HepG2 (cell line): ENCODE results near the gene SCYL1. TPM values are rescaled to one million over a fixed set of nuclear protein-coding genes. Genes with fewer than 3 reads are reported as not detected.

Source experiments
- CBX2 ChIP-seq, 2 experiments: fragments of 200-600 bp in 1 of 2; sonication (generic); formaldehyde crosslinking in 1 of 2; IDR thresholded peaks; 2 replicates each; pipeline versions ENCODE4 v1.7.0 to v1.8.1; 2018 to 2022; ENCODE audit warnings: low read depth in 2 of 2, low read length in 1 of 2, mild to moderate bottlenecking in 1 of 2, missing genetic modification reagents in 1 of 2
- DR1 ChIP-seq: sonication (generic); formaldehyde crosslinking; IDR thresholded peaks from 2 replicates; pipeline ENCODE4 v1.8.0; 2021; ENCODE audit warnings: mild to moderate bottlenecking, missing genetic modification reagents, inconsistent platforms
- ERF ChIP-seq: IDR thresholded peaks from 2 replicates; pipeline ENCODE4 v1.6.1; 2018; ENCODE audit warnings: missing biosample characterization, missing genetic modification reagents
- GATAD1 ChIP-seq: IDR thresholded peaks from 2 replicates; pipeline ENCODE4 v1.6.1; 2016; ENCODE audit warnings: missing genetic modification reagents, missing compliant biosample characterization
- HNF4A ChIP-seq: sonication (generic); formaldehyde crosslinking; IDR thresholded peaks from 2 replicates; pipeline ENCODE4 v1.4.0; 2020; ENCODE audit warnings: missing genetic modification reagents
- JUN ChIP-seq: sonication (generic); formaldehyde crosslinking; IDR thresholded peaks from 2 replicates; pipeline ENCODE4 v1.4.0; 2020; ENCODE audit warnings: mild to moderate bottlenecking, missing genetic modification reagents
- KDM5B ChIP-seq: sonication (generic); formaldehyde crosslinking; IDR thresholded peaks from 2 replicates; pipeline ENCODE4 v1.4.0; 2020; ENCODE audit warnings: missing genetic modification reagents, mild to moderate bottlenecking, borderline replicate concordance
- MED13 ChIP-seq: sonication (generic); formaldehyde crosslinking; IDR thresholded peaks from 2 replicates; pipeline ENCODE4 v1.5.0; 2020; ENCODE audit warnings: missing genetic modification reagents
- MTF1 ChIP-seq: sonication (generic); formaldehyde crosslinking; IDR thresholded peaks from 2 replicates; pipeline ENCODE4 v1.5.0; 2020; ENCODE audit warnings: missing genetic modification reagents
- MXD4 ChIP-seq: IDR thresholded peaks from 2 replicates; pipeline ENCODE4 v1.6.1; 2016; ENCODE audit warnings: mild to moderate bottlenecking, missing biosample characterization, missing genetic modification reagents
- NR2C2 ChIP-seq: sonication (generic); formaldehyde crosslinking; IDR thresholded peaks from 2 replicates; pipeline ENCODE4 v1.4.0; 2020; ENCODE audit warnings: missing genetic modification reagents, mild to moderate bottlenecking, moderate library complexity, borderline replicate concordance
- PHF5A ChIP-seq: IDR thresholded peaks from one replicate; pipeline ENCODE4 v1.6.1; 2018; ENCODE audit warnings: low read depth, missing genetic modification reagents; ENCODE audit not compliant: unreplicated experiment
- REXO4 ChIP-seq: sonication (generic); formaldehyde crosslinking; IDR thresholded peaks from 2 replicates; pipeline ENCODE4 v1.8.0; 2022; ENCODE audit warnings: missing genetic modification reagents, mild to moderate bottlenecking, borderline replicate concordance
- TP53 ChIP-seq: sonication (generic); formaldehyde crosslinking; conservative IDR thresholded peaks from 2 replicates; pipeline ENCODE4 v1.4.0; 2020; ENCODE audit warnings: missing genetic modification reagents
- ZBTB1 ChIP-seq: sonication (generic); formaldehyde crosslinking; IDR thresholded peaks from 2 replicates; pipeline ENCODE4 v1.4.0; 2020; ENCODE audit warnings: missing genetic modification reagents, borderline replicate concordance
- ZBTB3 ChIP-seq: sonication (generic); formaldehyde crosslinking; IDR thresholded peaks from 2 replicates; pipeline ENCODE4 v1.4.0; 2020; ENCODE audit warnings: low read depth, mild to moderate bottlenecking, moderate library complexity, missing genetic modification reagents, borderline replicate concordance
- ZKSCAN8 ChIP-seq: IDR thresholded peaks from 2 replicates; pipeline ENCODE4 v1.6.1; 2016; ENCODE audit warnings: borderline replicate concordance, missing genetic modification reagents, missing compliant biosample characterization
- ZNF3 ChIP-seq: IDR thresholded peaks from 2 replicates; pipeline ENCODE4 v1.7.0; 2017; ENCODE audit warnings: inconsistent platforms
- ZNF460 ChIP-seq: sonication (generic); formaldehyde crosslinking; IDR thresholded peaks from 2 replicates; pipeline ENCODE4 v1.5.1; 2020; ENCODE audit warnings: missing genetic modification reagents, mild to moderate bottlenecking, borderline replicate concordance
- ZNF737 ChIP-seq: sonication (generic); formaldehyde crosslinking; IDR thresholded peaks from 2 replicates; pipeline ENCODE4 v1.5.0; 2020; ENCODE audit warnings: missing genetic modification reagents, mild to moderate bottlenecking, borderline replicate concordance
- ZSCAN31 ChIP-seq: sonication (generic); formaldehyde crosslinking; IDR thresholded peaks from 2 replicates; pipeline ENCODE4 v1.5.0; 2020; ENCODE audit warnings: low read depth, mild to moderate bottlenecking, missing genetic modification reagents
- polyA plus RNA-seq, 8 experiments: library from polyadenylated mRNA; depleted of rRNA in 3 of 8; stranded (reverse) in 7 of 8; unstranded in 1 of 8; fragments of >200 nt; fragmentation: Illumina TruSeq in 4 of 8; extraction: Trizol in 4 of 8; gene quantifications; 2 replicates each; pipeline versions ENCODE4 v1.2.1 to v1.2.3, GENCODE V29; 2011 to 2016; ENCODE audit warnings: low read depth in 4 of 8, missing spikeins in 1 of 8, mixed read lengths in 1 of 8; ENCODE audit not compliant: insufficient read depth in 1 of 8
- total RNA-seq, 5 experiments: library from RNA; depleted of rRNA; stranded (reverse); fragments of >200 nt; fragmentation: Illumina TruSeq; extraction: Trizol; gene quantifications; 2 replicates each; pipeline ENCODE4 v1.2.3, GENCODE V29; 2016; ENCODE audit warnings: low read depth in 1 of 5
- TF ChIP-seq, protein P1 (sequence below): sonication (generic); formaldehyde crosslinking; IDR thresholded peaks from 2 replicates; pipeline ENCODE4 v1.4.0; 2020; ENCODE audit warnings: missing genetic modification reagents
- TF ChIP-seq, protein P2 (sequence below): sonication (generic); formaldehyde crosslinking; IDR thresholded peaks from 2 replicates; pipeline ENCODE4 v1.4.0; 2020; ENCODE audit warnings: mild to moderate bottlenecking, missing genetic modification reagents
- TF ChIP-seq, protein P3 (sequence below): sonication (generic); formaldehyde crosslinking; conservative IDR thresholded peaks from 2 replicates; pipeline ENCODE4 v1.4.0; 2020; ENCODE audit warnings: missing genetic modification reagents

The SCYL1 gene
- total and polyA plus RNA-seq, 2 of the 13 experiments (the other 11 are each of a cell fraction or from before 2014, with no cell fraction given), result 65.9 to 103 TPM

DNA sequence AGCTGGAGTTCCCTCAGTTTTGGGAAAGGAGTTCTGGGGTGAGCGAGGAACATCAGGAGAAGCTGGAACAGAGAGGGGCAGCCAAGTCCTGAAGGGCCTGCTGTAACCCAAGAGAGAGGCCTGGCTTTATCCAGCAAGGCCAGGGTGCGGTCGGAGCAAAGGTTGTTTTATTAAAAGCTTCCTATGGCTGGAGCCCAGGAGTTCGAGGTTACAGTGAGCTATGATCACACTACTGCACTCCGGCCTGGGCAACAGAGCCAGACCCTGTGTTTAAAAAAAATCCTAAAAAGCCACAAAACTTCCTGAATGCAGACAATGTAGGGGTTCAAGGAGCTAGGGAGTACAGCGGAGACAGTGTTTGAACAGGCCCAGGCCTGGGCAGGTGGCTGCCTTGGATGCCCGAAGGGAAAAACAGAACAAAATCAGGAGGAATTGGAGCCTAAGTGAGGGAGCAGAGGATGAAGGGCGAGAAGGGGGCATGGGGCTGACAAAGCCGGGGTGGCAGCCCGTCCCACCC lies 48.2 kb upstream of the SCYL1 start (continued):
- TF ChIP-seq, protein P1, sequence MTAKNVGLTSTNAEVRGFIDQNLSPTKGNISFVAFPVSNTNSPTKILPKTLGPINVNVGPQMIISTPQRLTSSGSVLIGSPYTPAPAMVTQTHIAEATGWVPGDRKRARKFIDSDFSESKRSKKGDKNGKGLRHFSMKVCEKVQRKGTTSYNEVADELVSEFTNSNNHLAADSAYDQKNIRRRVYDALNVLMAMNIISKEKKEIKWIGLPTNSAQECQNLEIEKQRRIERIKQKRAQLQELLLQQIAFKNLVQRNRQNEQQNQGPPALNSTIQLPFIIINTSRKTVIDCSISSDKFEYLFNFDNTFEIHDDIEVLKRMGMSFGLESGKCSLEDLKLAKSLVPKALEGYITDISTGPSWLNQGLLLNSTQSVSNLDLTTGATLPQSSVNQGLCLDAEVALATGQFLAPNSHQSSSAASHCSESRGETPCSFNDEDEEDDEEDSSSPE (CRISPR knock-in tag), result no peak
- TF ChIP-seq ZNF3 (CRISPR knock-in tag), result no peak
- TF ChIP-seq ERF (CRISPR knock-in tag), result no peak
- TF ChIP-seq JUN (CRISPR knock-in tag), result 0 out of 2 replicates have a peak, but pooled peaks have one; percentile 3
- peak; percentile 23 for TF ChIP-seq HNF4A (CRISPR knock-in tag)
- TF ChIP-seq ZBTB1 (CRISPR knock-in tag), result no peak
- no peak for TF ChIP-seq KDM5B (CRISPR knock-in tag)
- no peak for TF ChIP-seq NR2C2 (CRISPR knock-in tag)
- no peak for TF ChIP-seq MTF1 (CRISPR knock-in tag)
- 0 out of 2 replicates have a peak, but pooled peaks have one; percentile 12 for TF ChIP-seq ZKSCAN8 (CRISPR knock-in tag)
- TF ChIP-seq ZBTB3 (CRISPR knock-in tag), result no peak
- TF ChIP-seq, protein P2, sequence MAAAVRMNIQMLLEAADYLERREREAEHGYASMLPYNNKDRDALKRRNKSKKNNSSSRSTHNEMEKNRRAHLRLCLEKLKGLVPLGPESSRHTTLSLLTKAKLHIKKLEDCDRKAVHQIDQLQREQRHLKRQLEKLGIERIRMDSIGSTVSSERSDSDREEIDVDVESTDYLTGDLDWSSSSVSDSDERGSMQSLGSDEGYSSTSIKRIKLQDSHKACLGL (CRISPR knock-in tag), result no peak
- no peak for TF ChIP-seq CBX2 (IDR thresholded peaks at IDR 0.05; ENCODE audit: low read depth, low read length)
- TF ChIP-seq CBX2 (CRISPR knock-in tag; IDR thresholded peaks at IDR 0.05; ENCODE audit: low read depth), result no peak
- TF ChIP-seq TP53 (CRISPR knock-in tag), result no peak
- TF ChIP-seq ZSCAN31 (CRISPR knock-in tag), result no peak
- TF ChIP-seq DR1 (CRISPR knock-in tag), result no peak
- no peak for TF ChIP-seq PHF5A (CRISPR knock-in tag)
- no peak for TF ChIP-seq MED13 (CRISPR knock-in tag)
- TF ChIP-seq REXO4 (CRISPR knock-in tag), result no peak
- TF ChIP-seq ZNF460 (CRISPR knock-in tag), result no peak
- TF ChIP-seq ZNF737, result no peak
- TF ChIP-seq, protein P3, sequence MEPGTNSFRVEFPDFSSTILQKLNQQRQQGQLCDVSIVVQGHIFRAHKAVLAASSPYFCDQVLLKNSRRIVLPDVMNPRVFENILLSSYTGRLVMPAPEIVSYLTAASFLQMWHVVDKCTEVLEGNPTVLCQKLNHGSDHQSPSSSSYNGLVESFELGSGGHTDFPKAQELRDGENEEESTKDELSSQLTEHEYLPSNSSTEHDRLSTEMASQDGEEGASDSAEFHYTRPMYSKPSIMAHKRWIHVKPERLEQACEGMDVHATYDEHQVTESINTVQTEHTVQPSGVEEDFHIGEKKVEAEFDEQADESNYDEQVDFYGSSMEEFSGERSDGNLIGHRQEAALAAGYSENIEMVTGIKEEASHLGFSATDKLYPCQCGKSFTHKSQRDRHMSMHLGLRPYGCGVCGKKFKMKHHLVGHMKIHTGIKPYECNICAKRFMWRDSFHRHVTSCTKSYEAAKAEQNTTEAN (CRISPR knock-in tag), result no peak
- TF ChIP-seq MXD4 (CRISPR knock-in tag), result no peak
- no peak for TF ChIP-seq GATAD1 (CRISPR knock-in tag)
